ENCODE results near the gene CROCC2.

Gene CROCC2

DNA sequence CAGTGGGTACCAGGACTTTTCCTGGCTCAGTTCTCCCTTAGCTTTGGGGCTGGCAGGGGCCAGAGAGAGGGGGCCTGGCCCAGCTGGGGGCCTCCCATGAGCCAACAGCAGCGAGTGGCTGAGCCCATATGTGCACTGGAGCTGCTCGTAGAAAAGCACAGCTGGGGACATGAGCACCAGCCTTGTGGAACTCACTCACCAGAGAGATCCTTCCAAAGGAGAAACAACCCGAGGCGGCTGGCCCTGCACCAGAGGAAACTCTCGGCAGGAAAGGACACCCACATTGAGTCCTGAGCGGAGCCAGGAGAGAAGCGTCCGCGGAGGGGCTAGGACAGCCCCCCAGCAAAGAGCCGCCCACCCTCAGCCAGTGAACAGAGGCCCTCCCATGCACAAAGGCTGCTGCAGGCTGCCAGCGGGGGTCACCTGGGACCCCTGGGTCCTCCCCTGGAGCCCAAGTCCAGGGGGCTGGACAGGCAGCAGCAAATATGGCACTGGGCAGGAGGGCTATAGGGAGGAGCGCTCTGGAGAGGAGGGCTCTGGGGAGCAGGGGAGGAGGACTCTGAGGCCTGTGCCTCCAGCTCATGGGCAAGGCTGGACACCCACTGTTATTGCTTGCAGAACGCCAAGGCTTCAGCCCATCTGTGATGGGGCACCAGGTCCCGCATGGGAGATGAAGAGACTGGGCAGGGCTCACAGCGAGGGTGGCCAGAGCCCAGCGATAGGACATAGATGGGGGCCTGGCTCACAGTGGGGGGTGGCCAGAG is 50.2 kb downstream of the CROCC2 start:
- no peak for DNase-seq (ENCODE audit: low read depth in 2 of 2)

DNA sequence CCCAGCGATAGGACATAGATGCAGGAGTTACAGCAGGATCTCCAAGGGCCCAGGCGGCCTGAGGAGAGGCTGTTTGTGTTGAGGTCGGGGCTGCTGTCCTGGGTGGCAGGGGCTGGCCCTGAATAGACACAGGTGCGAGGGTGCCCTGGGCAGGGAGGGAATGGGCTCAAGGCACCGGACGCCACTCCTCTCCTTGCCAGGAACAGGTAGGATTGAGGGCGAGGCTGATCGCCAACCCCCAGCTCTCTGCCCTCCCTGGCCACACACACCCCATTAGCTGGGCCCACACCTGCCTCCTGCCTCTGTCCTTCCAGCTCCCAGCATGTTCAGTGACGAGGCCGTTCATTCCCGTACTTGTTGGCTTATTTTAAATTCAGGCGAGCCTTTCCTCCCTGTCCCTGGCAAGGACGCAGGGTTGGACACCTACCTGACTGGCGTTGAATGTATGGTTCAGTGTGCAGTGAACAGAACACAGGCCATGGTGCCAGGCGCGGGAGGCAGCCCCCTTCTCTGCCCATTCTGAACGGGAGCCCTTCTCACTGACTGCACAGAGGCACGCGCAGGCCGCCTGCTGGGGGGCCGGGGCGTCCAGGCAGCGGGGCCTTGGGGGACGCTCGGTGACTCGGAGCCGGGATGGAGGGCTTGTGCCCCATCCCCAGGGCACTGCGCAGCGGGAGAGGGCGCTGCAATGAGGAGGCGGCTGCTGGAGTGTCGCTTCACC is 51.0 kb downstream of the CROCC2 start:
- DNase-seq (ENCODE audit: low read depth in 2 of 2), result no peak

DNA sequence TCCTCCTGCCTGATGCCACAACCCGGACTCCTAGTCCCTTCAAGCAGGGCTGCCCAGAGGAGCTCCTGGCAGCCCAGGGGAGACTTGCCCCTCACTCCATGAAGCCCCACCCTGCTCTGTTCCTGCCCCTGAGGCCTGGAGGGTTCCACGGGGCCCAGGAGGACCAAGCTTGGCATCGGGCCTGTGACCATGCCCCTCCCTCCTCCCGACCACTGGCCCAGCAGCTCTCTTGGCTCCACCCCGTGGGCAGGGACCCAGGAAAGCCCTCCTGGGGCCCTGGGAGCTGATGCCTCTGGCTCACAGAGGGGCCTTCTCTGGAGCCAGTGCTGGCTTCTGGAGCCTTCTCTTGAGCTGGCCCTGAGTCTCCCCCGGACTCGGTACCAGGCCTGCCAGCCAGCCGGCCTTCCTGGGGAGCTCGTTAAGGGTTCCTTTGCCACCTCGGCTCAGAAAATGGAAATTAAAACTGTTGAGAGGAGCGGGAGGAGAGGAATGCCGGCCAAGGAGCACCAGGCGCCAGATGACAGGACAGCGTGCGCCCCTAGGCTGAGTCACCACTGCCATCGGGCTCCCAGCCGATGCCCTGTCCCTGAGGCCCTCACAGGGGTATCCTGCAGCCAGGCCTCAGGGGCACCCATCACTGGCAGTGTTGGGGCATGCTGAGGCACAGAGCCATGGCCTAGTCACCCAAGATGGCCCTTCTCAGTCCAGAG is 51.7 kb downstream of the CROCC2 start:
- DNase-seq (ENCODE audit: low read depth in 2 of 2), result no peak

DNA sequence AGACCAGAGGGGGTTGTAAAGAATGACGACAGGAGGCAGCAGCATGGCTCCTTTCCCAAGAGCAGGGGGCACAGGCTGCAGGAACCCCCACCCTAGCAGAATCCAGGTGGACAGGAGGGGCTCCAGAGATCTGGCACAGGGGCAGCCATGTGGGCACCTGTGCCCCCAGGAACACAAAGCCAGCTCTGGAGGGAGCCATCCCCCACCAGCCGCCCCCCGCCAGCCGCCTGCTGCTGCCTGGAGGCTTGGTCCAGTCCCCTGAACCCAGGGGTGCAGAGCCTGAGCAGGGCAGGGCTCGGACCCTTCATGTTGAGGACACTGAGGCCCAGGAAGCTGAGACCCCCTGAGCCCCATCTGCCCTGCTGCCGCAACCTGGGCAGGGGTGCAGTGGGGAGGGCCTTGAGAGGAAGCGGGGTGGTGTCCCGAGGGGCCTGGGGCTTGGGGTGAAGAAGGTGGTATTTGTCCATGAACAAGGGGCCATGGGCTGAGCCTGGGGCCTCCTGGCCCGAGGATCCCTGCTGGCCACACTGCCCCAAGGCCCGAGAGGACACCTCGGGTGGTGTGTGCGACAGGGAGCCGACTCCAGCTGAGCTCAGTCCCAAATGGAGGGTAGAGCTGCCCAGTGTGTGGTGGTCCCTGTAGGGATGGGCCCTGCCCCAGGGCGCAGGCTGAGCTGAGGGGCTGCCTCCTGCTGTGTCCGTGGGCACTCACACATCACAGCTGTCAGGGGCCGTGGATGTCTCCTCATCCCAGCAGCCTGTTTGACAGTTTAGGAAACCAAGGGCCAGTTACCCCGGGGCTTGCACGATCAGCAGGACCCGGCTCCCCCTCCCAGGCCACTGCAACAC is 52.5 kb downstream of the CROCC2 start:
- DNase-seq (ENCODE audit: low read depth in 2 of 2), result no peak

DNA sequence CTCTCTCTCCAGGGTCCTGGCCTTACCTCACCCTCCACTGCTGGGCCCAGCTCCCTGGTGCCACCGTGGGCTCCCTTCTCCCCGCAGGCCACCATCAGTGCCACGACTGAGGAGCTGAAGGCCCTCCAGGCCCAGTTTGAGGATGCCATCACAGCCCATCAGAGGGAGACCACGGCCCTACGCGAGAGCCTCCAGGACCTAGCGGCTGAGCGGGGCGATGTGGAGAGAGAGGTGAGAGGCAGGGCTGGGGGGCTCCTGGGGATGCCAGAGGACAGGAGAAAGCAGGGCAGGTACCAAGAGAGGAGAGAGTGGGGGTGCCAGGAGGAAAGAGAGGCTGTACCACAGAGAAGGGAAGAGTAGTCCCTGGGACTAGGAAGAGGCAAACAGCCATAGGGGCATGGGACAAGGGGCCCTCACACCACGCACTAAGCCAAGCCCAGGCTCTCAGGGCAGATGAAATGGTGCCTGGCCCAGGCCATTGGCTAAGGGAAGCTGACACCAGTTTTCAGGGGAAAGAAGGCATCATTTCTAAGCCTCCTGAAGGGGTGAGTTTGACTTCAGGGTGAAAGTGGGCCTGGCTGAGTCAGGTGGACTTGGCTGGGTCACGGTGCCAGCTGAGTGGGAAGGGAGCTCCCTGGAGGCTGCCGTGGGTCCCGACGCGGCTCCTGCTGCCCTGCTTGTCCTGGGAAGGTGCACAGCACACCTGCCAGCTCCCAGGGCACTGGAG is 53.2 kb downstream of the CROCC2 start:
- DNase-seq (ENCODE audit: low read depth in 2 of 2), result no peak

DNA sequence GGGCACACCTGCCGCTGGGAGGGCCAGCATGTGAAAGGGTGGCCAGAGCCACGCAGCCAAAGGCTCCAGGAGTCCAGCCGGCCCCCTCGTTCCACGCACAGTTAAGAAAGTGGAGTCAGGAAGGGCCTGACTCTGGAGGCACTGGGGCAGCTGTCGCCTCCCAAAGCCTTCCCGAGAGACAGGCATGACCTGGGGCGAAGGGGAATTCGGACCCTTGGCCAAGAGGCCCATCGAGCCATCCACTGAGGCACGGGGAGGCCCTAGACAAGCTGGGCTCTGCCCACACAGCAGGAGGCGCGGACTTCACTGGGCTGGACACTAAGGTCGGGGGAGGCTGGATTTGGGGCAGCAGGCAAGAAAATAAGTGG is 53.8 kb downstream of the CROCC2 start:
- no peak for DNase-seq (ENCODE audit: low read depth in 2 of 2)

DNA sequence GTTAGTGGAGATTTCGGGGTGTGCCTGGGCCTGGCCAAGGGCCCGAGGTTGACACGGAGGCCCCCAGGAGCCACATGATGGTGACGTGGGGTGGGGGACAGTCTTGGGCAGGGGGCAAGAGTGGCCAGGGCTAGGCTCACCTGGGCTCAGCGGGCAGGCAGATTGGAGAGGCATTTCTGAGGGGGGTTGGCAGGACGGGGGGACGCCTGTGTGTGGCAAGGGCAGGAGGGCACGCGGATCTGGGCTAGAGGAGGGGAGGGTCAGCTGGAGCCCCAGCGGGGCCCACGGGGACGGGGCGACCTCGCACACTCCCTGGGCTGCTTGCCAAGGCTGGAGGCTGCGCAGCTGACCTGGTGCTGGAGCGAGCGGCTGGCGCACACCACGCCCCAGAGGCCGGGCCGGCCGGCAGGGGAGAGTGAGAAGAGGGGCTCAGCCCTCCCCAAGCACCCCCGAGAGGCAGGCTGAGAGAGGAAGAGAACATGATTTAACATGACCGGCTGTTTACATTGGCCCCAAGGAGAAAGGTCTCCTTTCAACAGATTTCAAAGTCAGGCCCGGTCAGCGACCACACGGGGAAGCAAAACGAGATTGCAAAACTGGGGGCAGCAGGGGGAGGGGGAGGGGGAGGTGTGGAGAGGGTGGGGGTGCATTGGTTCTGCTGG is 54.3 kb downstream of the CROCC2 start:
- no peak for DNase-seq (ENCODE audit: low read depth in 2 of 2)

DNA sequence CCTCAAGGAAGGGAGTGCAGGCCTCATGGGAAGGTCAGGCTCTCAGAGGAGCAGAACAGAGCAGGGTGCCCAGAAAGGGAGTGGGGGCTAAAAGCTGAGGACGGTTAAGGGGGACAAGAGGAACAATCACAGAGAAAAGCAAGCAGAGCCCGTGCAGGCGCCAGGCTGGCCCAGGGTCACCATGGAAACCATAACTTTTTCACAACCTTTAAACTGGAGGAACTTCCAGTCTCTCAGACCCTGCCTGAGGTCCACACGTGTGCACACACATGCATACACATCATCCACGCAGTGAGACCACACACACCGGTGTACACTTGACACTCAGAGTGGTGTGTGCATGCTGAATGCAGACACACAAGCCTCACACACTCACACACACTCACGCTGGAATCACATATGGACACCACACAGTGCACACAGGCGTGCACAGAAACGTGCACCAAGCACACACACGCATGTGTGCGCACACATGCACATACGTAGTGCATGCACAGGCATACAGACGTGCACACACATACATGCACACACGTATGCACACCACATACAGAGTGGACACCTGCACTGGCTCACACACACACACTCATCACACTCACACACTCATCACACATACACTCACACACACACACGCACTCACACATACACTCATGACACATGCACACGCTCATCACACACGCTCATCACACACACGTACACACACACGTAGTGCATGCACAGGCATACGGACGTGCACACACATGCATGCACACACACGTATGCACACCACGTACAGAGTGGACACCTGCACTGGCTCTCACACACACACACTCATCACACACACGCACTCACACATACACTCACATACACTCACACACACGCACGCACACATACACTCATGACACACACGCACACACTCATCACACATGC is 55.1 kb downstream of the CROCC2 start:
- no peak for DNase-seq (ENCODE audit: low read depth in 2 of 2)

DNA sequence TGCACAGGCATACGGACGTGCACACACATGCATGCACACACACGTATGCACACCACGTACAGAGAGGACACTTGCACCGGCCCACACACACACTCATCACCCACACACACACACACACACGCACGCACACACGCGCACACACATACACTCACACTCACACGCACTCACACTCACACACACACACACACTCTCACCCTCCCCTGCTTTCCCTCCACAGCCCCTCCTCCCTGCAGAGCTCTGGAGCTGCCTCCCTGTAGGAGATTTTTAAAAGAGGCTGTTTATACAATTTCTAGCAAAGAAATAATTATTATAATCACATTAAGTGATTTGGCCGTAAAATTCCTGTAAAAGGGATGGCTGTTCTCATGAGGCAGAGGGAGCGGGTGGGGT is 55.8 kb downstream of the CROCC2 start:
- no peak for DNase-seq (ENCODE audit: low read depth in 2 of 2)

DNA sequence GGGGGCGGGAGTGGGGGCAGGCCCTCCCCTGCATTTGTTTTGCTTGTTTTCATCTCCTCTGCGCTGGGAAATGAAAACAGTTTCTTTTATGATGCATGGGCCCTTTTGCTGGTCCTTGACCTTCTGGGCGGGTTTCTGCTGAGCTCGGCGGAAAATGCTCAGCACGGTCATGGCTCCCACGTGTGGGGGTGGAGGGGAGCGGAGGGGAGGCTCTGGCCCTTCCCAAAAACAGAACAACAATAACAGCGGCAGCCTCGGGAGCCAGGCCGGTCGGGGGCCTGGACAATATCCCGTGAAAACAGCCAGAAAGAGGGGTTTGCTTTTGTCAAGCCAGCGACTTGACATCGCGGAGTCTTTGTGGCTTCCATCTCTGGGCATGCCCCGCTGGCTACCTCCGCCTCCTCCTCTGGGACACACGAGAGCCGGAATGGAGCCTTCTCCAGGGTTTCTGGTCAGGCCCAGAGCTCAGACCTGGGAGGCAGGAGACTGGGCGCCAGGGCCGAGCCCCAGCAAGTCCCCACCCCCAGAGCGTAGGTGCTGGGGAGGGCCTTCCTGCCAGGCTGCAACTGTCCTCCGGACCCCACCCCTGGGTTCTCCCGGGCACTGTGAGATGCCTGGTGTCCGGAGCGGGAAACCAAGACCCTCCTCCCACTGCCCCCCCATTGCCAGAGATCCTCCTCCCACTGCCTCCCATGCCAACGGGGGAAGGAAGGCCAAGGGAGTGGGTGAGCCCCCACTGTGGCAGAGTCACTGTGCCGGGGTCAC is 56.3 kb downstream of the CROCC2 start:
- no peak for DNase-seq (ENCODE audit: low read depth in 2 of 2)

DNA sequence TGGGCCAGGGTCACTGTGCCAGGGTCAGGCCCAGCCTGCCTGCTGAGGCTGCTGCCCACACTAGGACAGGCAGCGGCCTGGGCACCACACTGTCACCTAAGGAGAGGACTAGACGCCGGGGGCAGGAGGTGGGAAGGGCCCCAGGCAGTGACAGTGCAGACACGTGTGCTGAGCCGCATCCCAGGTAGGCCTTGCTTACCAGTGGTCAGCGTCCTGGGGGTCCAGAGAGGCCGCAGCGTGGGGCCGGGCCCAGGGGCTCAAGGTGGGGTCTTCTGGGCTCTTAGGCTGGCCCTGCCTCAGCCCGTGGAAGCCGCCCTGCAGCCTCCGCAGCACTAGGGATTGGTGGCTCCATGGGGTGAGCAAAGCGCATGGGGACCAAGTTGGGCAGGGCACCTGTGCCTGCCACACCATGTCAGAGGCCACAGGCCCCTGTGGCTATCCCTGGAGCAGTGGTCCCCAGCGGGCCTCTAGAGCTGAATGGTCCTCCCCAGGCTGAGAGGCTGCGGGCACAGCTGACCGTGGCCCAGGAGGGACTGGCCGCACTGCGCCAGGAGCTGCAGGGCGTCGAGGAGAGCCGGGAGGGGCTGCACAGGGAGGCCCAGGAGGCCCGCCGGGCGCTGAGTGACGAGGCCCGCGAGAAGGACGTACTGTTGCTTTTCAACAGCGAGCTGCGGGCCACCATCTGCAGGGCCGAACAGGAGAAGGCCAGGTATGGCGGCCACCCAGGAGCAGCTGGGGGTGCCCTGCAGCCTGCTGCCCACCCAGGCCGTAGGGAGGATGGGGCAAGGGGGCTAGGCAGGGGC is 57.1 kb downstream of the CROCC2 start:
- no peak for DNase-seq (ENCODE audit: low read depth in 2 of 2)

DNA sequence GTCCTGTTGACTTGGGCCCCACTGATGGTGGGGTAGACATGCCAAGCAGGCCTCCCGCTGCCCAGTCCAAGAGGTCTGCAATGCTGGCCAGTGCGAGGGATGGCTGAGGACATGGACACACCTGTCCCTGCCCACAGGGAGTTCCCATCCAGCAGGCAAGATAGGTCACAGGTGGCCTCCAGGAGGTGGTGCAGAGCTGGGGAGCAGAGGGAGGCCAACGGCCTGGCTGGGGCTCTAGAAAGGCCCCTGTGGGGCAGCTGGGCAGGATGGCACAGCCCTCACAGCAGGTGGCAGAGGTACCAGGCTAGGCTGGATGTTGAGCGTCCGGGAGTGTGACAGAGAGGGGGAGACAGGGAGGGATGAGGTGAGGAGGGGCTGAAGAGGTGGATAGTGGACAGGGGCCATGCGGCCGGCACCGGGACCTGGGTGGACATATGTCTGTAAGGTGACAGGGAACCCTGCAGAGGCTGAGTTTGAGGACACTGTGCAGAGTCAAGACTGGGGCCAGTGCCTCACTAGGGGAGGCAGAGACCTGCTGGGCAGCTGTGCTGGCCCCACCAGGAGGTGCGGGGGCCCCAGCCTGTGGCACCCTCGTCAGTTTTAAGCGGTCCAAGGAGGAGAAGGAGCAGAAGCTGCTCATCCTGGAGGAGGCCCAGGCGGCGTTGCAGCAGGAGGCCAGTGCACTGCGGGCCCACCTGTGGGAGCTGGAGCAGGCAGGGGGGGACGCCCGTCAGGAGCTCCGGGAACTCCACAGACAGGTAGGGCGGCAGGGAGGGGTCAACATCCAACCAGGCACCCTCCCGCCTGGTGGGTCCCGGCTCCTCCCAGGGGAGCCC is 58.0 kb downstream of the CROCC2 start:
- no peak for DNase-seq (ENCODE audit: low read depth in 2 of 2)

DNA sequence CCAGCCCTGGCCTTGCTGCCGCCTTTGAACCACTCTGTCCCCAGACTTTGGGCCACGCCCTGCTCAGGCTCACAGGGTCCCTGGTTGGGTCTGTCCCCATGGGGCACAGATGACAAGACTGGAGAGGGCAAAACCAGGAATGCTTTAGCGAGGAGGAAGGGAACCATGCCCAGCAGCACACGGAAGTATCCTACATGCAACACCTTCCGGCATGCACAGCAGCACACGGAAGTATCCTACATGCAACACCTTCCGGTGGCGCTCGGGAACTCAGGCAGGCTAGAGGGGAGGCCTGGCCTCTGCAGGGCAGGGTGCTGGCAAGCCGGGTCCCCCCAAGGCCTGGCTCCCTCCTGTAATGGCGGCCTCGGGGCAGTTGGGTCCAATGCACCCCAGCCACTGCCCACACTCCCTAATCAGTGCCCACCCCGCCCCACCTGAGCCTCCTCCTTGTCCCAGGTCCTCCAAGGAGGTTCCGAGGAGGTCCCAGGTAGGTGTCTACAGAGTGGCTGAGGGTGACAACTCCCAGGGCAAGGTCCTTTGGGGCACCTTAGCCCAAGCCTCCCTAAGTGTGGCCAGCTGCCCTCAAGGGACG is 58.7 kb downstream of the CROCC2 start:
- DNase-seq (ENCODE audit: low read depth in 2 of 2), result no peak

DNA sequence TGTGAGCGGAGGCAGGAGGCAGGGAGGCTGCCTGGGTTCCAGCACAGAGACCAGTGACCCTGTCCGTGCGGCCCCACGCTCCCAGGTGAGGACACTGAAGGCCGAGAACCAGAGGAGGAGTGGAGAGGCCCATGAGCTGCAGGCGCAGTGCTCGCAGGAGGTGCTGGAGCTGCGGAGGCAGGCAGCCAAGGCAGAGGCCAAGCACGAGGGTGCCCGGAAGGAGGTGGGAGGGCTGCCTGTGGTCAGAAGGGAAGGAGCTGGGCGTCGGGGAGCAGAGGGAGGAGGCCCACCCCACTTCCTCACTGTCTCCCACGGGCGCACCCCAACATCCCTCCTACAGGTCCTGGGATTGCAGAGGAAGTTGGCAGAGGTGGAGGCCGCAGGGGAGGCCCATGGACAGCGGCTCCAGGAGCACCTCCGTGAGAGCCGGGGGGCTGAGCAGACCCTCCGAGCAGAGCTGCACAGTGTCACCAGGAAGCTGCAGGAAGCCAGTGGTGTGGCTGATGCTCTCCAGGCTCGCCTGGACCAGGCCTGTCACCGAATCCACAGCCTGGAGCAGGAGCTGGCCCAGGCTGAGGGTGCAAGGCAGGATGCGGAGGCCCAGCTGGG is 59.3 kb downstream of the CROCC2 start:
- no peak for DNase-seq (ENCODE audit: low read depth in 2 of 2)

DNA sequence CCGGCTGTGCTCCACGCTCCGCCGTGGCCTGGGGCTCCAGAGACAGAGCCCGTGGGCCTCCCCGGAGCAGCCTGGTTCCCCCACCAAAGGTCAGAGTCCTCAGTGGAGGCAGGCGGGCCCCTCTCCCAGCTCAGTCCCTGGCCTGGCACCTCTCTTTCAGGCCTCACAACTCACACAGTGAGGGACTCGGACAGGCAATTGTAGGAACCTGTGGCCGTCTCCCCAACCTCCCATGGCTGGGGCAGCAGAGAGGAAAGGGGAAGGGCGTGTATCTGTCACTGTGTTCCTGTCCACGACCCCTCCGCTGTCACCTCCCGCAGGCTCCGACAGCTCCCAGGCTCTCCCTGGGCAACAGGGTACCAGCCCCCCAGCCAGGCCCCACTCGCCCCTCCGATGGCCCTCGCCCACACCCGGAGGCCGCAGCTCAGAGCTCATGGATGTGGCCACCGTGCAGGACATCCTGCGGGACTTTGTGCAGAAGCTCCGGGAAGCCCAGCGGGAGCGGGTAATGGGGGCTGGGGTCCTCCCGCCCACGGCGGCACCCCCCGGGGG is 59.8 kb downstream of the CROCC2 start:
- DNase-seq (ENCODE audit: low read depth in 2 of 2), result no peak

DNA sequence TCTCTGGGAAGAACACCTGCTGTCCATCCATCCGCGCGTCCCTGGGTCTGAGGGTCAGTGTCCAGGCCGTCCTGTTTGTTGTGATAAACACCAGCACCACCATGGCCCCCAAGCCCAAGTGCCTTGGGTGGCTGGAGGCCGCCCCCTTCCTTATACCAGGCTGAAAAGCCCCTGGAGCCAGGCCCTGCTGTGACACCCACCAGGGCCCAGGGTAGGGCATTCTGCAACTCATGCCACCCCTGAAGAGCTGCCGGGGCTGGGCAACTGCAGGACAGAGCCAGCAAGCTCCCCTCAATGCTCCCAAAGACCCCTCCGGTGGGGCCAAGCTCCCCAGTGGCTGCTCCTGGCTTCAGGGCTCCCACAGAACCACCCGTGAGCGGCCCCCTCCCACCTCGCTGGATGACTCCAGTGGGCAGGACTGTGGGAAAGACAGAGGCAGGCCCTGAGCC is 60.3 kb downstream of the CROCC2 start:
- no peak for DNase-seq (ENCODE audit: low read depth in 2 of 2)

Measured in stimulated activated CD4-positive, alpha-beta T cell treated with anti-CD3 and anti-CD28 coated beads, Interleukin-1b, Interleukin-23, amount 100 ng/mL, for 1 hour (primary cell).